ENCODE data around the gene ARHGAP10. TPM values are rescaled to one million over a fixed set of nuclear protein-coding genes. Genes with fewer than 3 reads are reported as not detected.

The ARHGAP10 gene
- total RNA-seq, 1 donor from 2014 or later, result 30.5 TPM

GRCh38 chr4:147847751-147848590, 116.1 kb downstream of the ARHGAP10 start:
- peaks cover 14% of the 10 kb centered on the region for H3K4me1 Mint-ChIP-seq
- DNase-seq (ENCODE audit: low spot score in 2 of 2, unreplicated experiment in 2 of 2), result no peak
- no peaks in the 10 kb centered on the region for H3K27me3 Mint-ChIP-seq (ENCODE audit: low read depth)
- H3K27ac Mint-ChIP-seq, result no peak overlapping the region
- H3K4me3 Mint-ChIP-seq, result no peak overlapping the region
- TF ChIP-seq CTCF (IDR thresholded peaks at IDR 0.05; ENCODE audit: unreplicated experiment), result no peak
- no peaks in the 10 kb centered on the region for H3K9me3 Mint-ChIP-seq
- H3K36me3 Mint-ChIP-seq, result peaks cover 16% of the 10 kb centered on the region

- no peaks in the 10 kb centered on the region for H3K27me3 Mint-ChIP-seq (ENCODE audit: low read depth)
- no peak overlapping the region for H3K27ac Mint-ChIP-seq
- no peak for DNase-seq (ENCODE audit: low spot score in 2 of 2, unreplicated experiment in 2 of 2)
- no peaks in the 10 kb centered on the region for H3K9me3 Mint-ChIP-seq
- peaks cover 11% of the 10 kb centered on the region for H3K4me1 Mint-ChIP-seq
- peaks cover 17% of the 10 kb centered on the region for H3K36me3 Mint-ChIP-seq
- H3K4me3 Mint-ChIP-seq, result no peak overlapping the region
- TF ChIP-seq CTCF (IDR thresholded peaks at IDR 0.05; ENCODE audit: unreplicated experiment), result no peak
Measured at GRCh38 chr4:147848634-147849033, 116.7 kb downstream of the ARHGAP10 start.

- peaks cover 17% of the 10 kb centered on the region for H3K36me3 Mint-ChIP-seq
- H3K4me1 Mint-ChIP-seq, result peaks cover 31% of the 10 kb centered on the region
- no peak for TF ChIP-seq CTCF (IDR thresholded peaks at IDR 0.05; ENCODE audit: unreplicated experiment)
- H3K27me3 Mint-ChIP-seq (ENCODE audit: low read depth), result no peaks in the 10 kb centered on the region
- H3K27ac Mint-ChIP-seq, result no peak overlapping the region
- no peaks in the 10 kb centered on the region for H3K9me3 Mint-ChIP-seq
- no peak for DNase-seq (ENCODE audit: low spot score in 2 of 2, unreplicated experiment in 2 of 2)
- H3K4me3 Mint-ChIP-seq, result no peak overlapping the region
Measured at GRCh38 chr4:147851135-147851534, 119.2 kb downstream of the ARHGAP10 start.

- Mint-ChIP-seq H3K4me3 (no peak overlapping the region), H3K9me3 (no peaks in the 10 kb centered on the region), H3K27me3 (ENCODE audit: low read depth) (no peaks in the 10 kb centered on the region), H3K36me3 (peaks cover 17% of the 10 kb centered on the region), H3K27ac (no peak overlapping the region), H3K4me1 (peaks cover 30% of the 10 kb centered on the region)
- no peak for TF ChIP-seq CTCF (IDR thresholded peaks at IDR 0.05; ENCODE audit: unreplicated experiment)
- no peak for DNase-seq (ENCODE audit: low spot score in 2 of 2, unreplicated experiment in 2 of 2)
Measured at GRCh38 chr4:147853706-147854105, 121.8 kb downstream of the ARHGAP10 start.

GRCh38 chr4:147854154-147854553, 122.3 kb downstream of the ARHGAP10 start:
- H3K36me3 Mint-ChIP-seq, result peaks cover 17% of the 10 kb centered on the region
- no peak overlapping the region for H3K4me3 Mint-ChIP-seq
- DNase-seq (ENCODE audit: low spot score in 2 of 2, unreplicated experiment in 2 of 2), result no peak
- H3K4me1 Mint-ChIP-seq, result peaks cover 27% of the 10 kb centered on the region
- no peaks in the 10 kb centered on the region for H3K27me3 Mint-ChIP-seq (ENCODE audit: low read depth)
- no peak overlapping the region for H3K27ac Mint-ChIP-seq
- TF ChIP-seq CTCF (IDR thresholded peaks at IDR 0.05; ENCODE audit: unreplicated experiment), result no peak
- H3K9me3 Mint-ChIP-seq, result no peaks in the 10 kb centered on the region
